ENCODE results near the gene HOXA4.

The HOXA4 gene

GRCh38 chr7:27130540-27131389, at the start of gene HOXA4:
Gene HOXA4, minus strand, starts transcription at chr7:27130757. Its CDS starts 24 bp downstream, at chr7:27130733.
- Mint-ChIP-seq H3K4me3 (peak within 1 kb of the TSS; percentile 59), H3K9me3 (no peaks in the 10 kb centered on the region), H3K4me1 (peaks cover 19% of the 10 kb centered on the region), H3K27ac (no peak within 1 kb of the TSS), H3K36me3 (no peaks in the 10 kb centered on the region)
- peak; percentile 70 to 73 for DNase-seq (ENCODE audit: low spot score in 2 of 2)
- ATAC-seq, result peak; percentile 92

GRCh38 chr7:27179503-27180430, 49.2 kb upstream of the HOXA4 start:
- ATAC-seq, result peak; percentile 77
- Mint-ChIP-seq H3K9me3 (no peaks in the 10 kb centered on the region), H3K27ac (no peak overlapping the region), H3K4me1 (peaks cover 20% of the 10 kb centered on the region), H3K4me3 (peak overlapping the region; percentile 35), H3K36me3 (peaks cover under 1% of the 10 kb centered on the region)
- DNase-seq (ENCODE audit: low spot score in 2 of 2), result peak; percentile 64 to 75

GRCh38 chr7:27179030-27179429, 48.5 kb upstream of the HOXA4 start:
- Mint-ChIP-seq H3K27ac (no peak overlapping the region), H3K4me3 (no peak overlapping the region), H3K4me1 (peaks cover 19% of the 10 kb centered on the region), H3K36me3 (no peaks in the 10 kb centered on the region), H3K9me3 (no peaks in the 10 kb centered on the region)
- DNase-seq (ENCODE audit: low spot score in 2 of 2), result no peak
- ATAC-seq, result no peak

- no peak for ATAC-seq
- no peaks in the 10 kb centered on the region for H3K9me3 Mint-ChIP-seq
- no peak overlapping the region for H3K4me3 Mint-ChIP-seq
- no peaks in the 10 kb centered on the region for H3K36me3 Mint-ChIP-seq
- no peak overlapping the region for H3K27ac Mint-ChIP-seq
- peaks cover 19% of the 10 kb centered on the region for H3K4me1 Mint-ChIP-seq
- no peak for DNase-seq (ENCODE audit: low spot score in 2 of 2)
Observed at GRCh38 chr7:27178366-27178765, 47.8 kb upstream of the HOXA4 start.

- H3K4me1 Mint-ChIP-seq, result peaks cover 19% of the 10 kb centered on the region
- no peak for ATAC-seq
- no peak overlapping the region for H3K4me3 Mint-ChIP-seq
- no peak overlapping the region for H3K27ac Mint-ChIP-seq
- DNase-seq (ENCODE audit: low spot score in 2 of 2), result no peak
- no peaks in the 10 kb centered on the region for H3K9me3 Mint-ChIP-seq
- no peaks in the 10 kb centered on the region for H3K36me3 Mint-ChIP-seq
Observed at GRCh38 chr7:27177795-27178320, 47.3 kb upstream of the HOXA4 start.

GRCh38 chr7:27176962-27177794, 46.6 kb upstream of the HOXA4 start:
- DNase-seq (ENCODE audit: low spot score in 2 of 2), result no peak
- H3K27ac Mint-ChIP-seq, result no peak overlapping the region
- no peak overlapping the region for H3K4me3 Mint-ChIP-seq
- ATAC-seq, result no peak
- H3K9me3 Mint-ChIP-seq, result no peaks in the 10 kb centered on the region
- peaks cover 24% of the 10 kb centered on the region for H3K4me1 Mint-ChIP-seq
- H3K36me3 Mint-ChIP-seq, result no peaks in the 10 kb centered on the region

- DNase-seq (ENCODE audit: low spot score in 2 of 2) (no peak), ATAC-seq (no peak)
- Mint-ChIP-seq H3K4me3 (no peak overlapping the region), H3K9me3 (no peaks in the 10 kb centered on the region), H3K4me1 (peaks cover 31% of the 10 kb centered on the region), H3K27ac (no peak overlapping the region), H3K36me3 (no peaks in the 10 kb centered on the region)
Observed at GRCh38 chr7:27176524-27176845, 45.9 kb upstream of the HOXA4 start.

GRCh38 chr7:27175626-27176523, 45.3 kb upstream of the HOXA4 start:
- H3K4me1 Mint-ChIP-seq, result peaks cover 34% of the 10 kb centered on the region
- H3K4me3 Mint-ChIP-seq, result no peak overlapping the region
- ATAC-seq (no peak), DNase-seq (ENCODE audit: low spot score in 2 of 2) (no peak)
- no peak overlapping the region for H3K27ac Mint-ChIP-seq
- no peaks in the 10 kb centered on the region for H3K36me3 Mint-ChIP-seq
- H3K9me3 Mint-ChIP-seq, result no peaks in the 10 kb centered on the region

- Mint-ChIP-seq H3K9me3 (no peaks in the 10 kb centered on the region), H3K4me3 (peak overlapping the region; percentile 63), H3K4me1 (peaks cover 29% of the 10 kb centered on the region), H3K27ac (no peak overlapping the region), H3K36me3 (no peaks in the 10 kb centered on the region)
- ATAC-seq, result no peak
- DNase-seq (ENCODE audit: low spot score in 2 of 2), result no peak
Observed at GRCh38 chr7:27174874-27175625, 44.5 kb upstream of the HOXA4 start.

- peaks cover 26% of the 10 kb centered on the region for H3K4me1 Mint-ChIP-seq
- no peaks in the 10 kb centered on the region for H3K9me3 Mint-ChIP-seq
- H3K27ac Mint-ChIP-seq, result no peak within 1 kb of the TSS
- no peaks in the 10 kb centered on the region for H3K36me3 Mint-ChIP-seq
- DNase-seq (ENCODE audit: low spot score in 2 of 2) (no peak), ATAC-seq (no peak)
- H3K4me3 Mint-ChIP-seq, result peak within 1 kb of the TSS; percentile 63
Observed at GRCh38 chr7:27173956-27174873, 43.7 kb upstream of the HOXA4 start, which contains the start of gene HOXA10. Gene HOXA10, minus strand, starts transcription at chr7:27174320. Its CDS starts 14 bp downstream, at chr7:27174306.

GRCh38 chr7:27173511-27173955, 43.0 kb upstream of the HOXA4 start:
- Mint-ChIP-seq H3K4me3 (peak overlapping the region; percentile 63), H3K9me3 (no peaks in the 10 kb centered on the region), H3K27ac (no peak overlapping the region), H3K4me1 (peaks cover 31% of the 10 kb centered on the region), H3K36me3 (no peaks in the 10 kb centered on the region)
- ATAC-seq (peak; percentile 81), DNase-seq (ENCODE audit: low spot score in 2 of 2) (no peak)

- Mint-ChIP-seq H3K27ac (no peak overlapping the region), H3K4me1 (peaks cover 34% of the 10 kb centered on the region), H3K4me3 (peak overlapping the region; percentile 63), H3K36me3 (no peaks in the 10 kb centered on the region), H3K9me3 (no peaks in the 10 kb centered on the region)
- peak; percentile 52 for ATAC-seq
- DNase-seq (ENCODE audit: low spot score in 2 of 2), result no peak
Observed at GRCh38 chr7:27172823-27173510, 42.4 kb upstream of the HOXA4 start.

All from stimulated activated effector memory CD8-positive, alpha-beta T cell treated with anti-CD3 and anti-CD28 coated beads, Interleukin-12 subunit alpha, Interleukin-12 subunit beta, amount 100 ng/mL, for 72 hours (primary cell).